Neural cell (in vitro differentiated cells): ENCODE data around the gene IFT43. TPM values are rescaled to one million over a fixed set of nuclear protein-coding genes. Genes with fewer than 3 reads are reported as not detected.

Experiments used
- H2AFZ ChIP-seq: fragments of 200-600, 300-800 bp; sonication (generic), shearing (Covaris generic); 2 replicates; pipeline ENCODE4 v1.6.0; 2014; ENCODE audit warnings: low read depth, mild to moderate bottlenecking, antibody characterized with exemption, low read length, moderate library complexity
- H3F3A ChIP-seq: fragments of 200-600 bp; shearing (Covaris generic); 2 replicates; pipeline ENCODE4 v1.6.1; 2016; ENCODE audit warnings: mild to moderate bottlenecking, moderate library complexity, mixed read lengths, antibody characterized with exemption, low read length; ENCODE audit not compliant: insufficient read depth, poor library complexity, severe bottlenecking
- H3K27ac ChIP-seq: fragments of 200-600, 300-800 bp; sonication (generic), shearing (Covaris generic); 2 replicates; pipeline ENCODE4 v1.5.1; 2014; ENCODE audit warnings: mild to moderate bottlenecking, low read length, moderate library complexity
- H3K27me3 ChIP-seq: fragments of 300-800, 200-600 bp; sonication (generic), shearing (Covaris generic); 2 replicates; pipeline ENCODE4 v1.6.0; 2014; ENCODE audit warnings: mild to moderate bottlenecking, low read depth, low read length, moderate library complexity; ENCODE audit not compliant: insufficient read depth
- H3K36me3 ChIP-seq: fragments of 300-800, 200-600 bp; sonication (generic), shearing (Covaris generic); 2 replicates; pipeline ENCODE4 v1.5.1; 2014; ENCODE audit warnings: mild to moderate bottlenecking, antibody characterized with exemption, low read length, moderate library complexity; ENCODE audit not compliant: insufficient read depth
- H3K4me2 ChIP-seq: fragments of 300-800, 200-600 bp; sonication (generic), shearing (Covaris generic); 2 replicates; pipeline ENCODE4 v1.6.0; 2014; ENCODE audit warnings: mild to moderate bottlenecking, low read length
- H3K4me3 ChIP-seq: fragments of 300-800, 200-600 bp; sonication (generic), shearing (Covaris generic); 2 replicates; pipeline ENCODE4 v1.5.1; 2014; ENCODE audit warnings: mild to moderate bottlenecking, low read length, moderate library complexity
- H3K79me2 ChIP-seq: fragments of 200-600 bp; shearing (Covaris generic); replicated peaks from 2 replicates; pipeline ENCODE4 v1.6.0; 2014; ENCODE audit warnings: mild to moderate bottlenecking, low read length, moderate library complexity; ENCODE audit not compliant: insufficient read depth
- H3K9ac ChIP-seq: fragments of 300-800, 200-600 bp; sonication (generic), shearing (Covaris generic); 2 replicates; pipeline ENCODE4 v1.6.1; 2016; ENCODE audit warnings: mild to moderate bottlenecking, low read length, mixed read lengths
- H3K9me2 ChIP-seq: fragments of 200-600 bp; shearing (Covaris generic); 2 replicates; pipeline ENCODE4 v1.6.1; 2016; ENCODE audit warnings: mild to moderate bottlenecking, low read length, mixed read lengths; ENCODE audit not compliant: insufficient read depth
- H3K9me3 ChIP-seq: fragments of 200-600, 300-800 bp; sonication (generic), shearing (Covaris generic); 2 replicates; pipeline ENCODE4 v1.6.1; 2016; ENCODE audit warnings: mild to moderate bottlenecking, mixed run types, low read length, moderate library complexity, mixed read lengths
- H4K20me1 ChIP-seq: fragments of 200-600 bp; shearing (Covaris generic); 2 replicates; pipeline ENCODE4 v1.6.1; 2016; ENCODE audit warnings: mild to moderate bottlenecking, mixed run types; ENCODE audit not compliant: insufficient read depth
- CTCF ChIP-seq: fragments of 450-650 bp; IDR thresholded peaks from 2 replicates; pipeline ENCODE4 v1.5.1; 2014; ENCODE audit warnings: antibody characterized with exemption, mild to moderate bottlenecking, moderate library complexity; ENCODE audit not compliant: poor library complexity, severe bottlenecking
- EP300 ChIP-seq: fragments of 450-650 bp; conservative IDR thresholded peaks from 2 replicates; pipeline ENCODE4 v1.6.1; 2014; ENCODE audit warnings: antibody characterized with exemption, mild to moderate bottlenecking, moderate library complexity; ENCODE audit not compliant: poor library complexity, severe bottlenecking
- EZH2 ChIP-seq: fragments of 200-600, 300-800 bp; shearing (Covaris generic), sonication (generic); IDR thresholded peaks from 2 replicates; pipeline ENCODE4 v1.6.1; 2014; ENCODE audit warnings: antibody characterized with exemption, low read length, borderline replicate concordance, mild to moderate bottlenecking; ENCODE audit not compliant: insufficient read depth, poor library complexity, severe bottlenecking
- MXI1 ChIP-seq: fragments of 450-650 bp; conservative IDR thresholded peaks from 2 replicates; pipeline ENCODE4 v1.6.1; 2014; ENCODE audit warnings: antibody characterized with exemption, mild to moderate bottlenecking; ENCODE audit not compliant: poor library complexity, severe bottlenecking
- POLR2AphosphoS5 ChIP-seq: IDR thresholded peaks from 2 replicates; pipeline ENCODE4 v1.6.1; 2012
- RAD21 ChIP-seq: fragments of 450-650 bp; conservative IDR thresholded peaks from 2 replicates; pipeline ENCODE4 v1.6.1; 2014; ENCODE audit warnings: antibody characterized with exemption, mild to moderate bottlenecking, moderate library complexity
- REST ChIP-seq: IDR thresholded peaks from 2 replicates; pipeline ENCODE4 v1.6.1; 2012; ENCODE audit warnings: borderline replicate concordance
- SMC3 ChIP-seq: fragments of 450-650 bp; conservative IDR thresholded peaks from 2 replicates; pipeline ENCODE4 v1.6.1; 2014; ENCODE audit warnings: antibody characterized with exemption, mild to moderate bottlenecking, moderate library complexity; ENCODE audit not compliant: poor library complexity
- TAF1 ChIP-seq: IDR thresholded peaks from 2 replicates; pipeline ENCODE4 v1.6.1; 2012; ENCODE audit warnings: low read depth
- polyA plus RNA-seq: library from polyadenylated mRNA; depleted of rRNA; stranded (reverse); fragments of >200 nt; gene quantifications from 2 replicates; pipeline ENCODE4 v1.2.3, GENCODE V29; 2014

Gene IFT43
- polyA plus RNA-seq, 1 donor from 2014 or later = 102 TPM

- Histone ChIP-seq H3K9ac (peak within 1 kb of the TSS; percentile 60), H3K36me3 (no peaks in the 10 kb centered on the region), H3K27ac (no peak within 1 kb of the TSS)
Measured at GRCh38 chr14:75981426-75982265, 3.9 kb upstream of the IFT43 start, which contains the start of gene TGFB3. TSS of gene TGFB3 (minus strand) at chr14:75981995. CDS start at chr14:75980893, 1,102 bp downstream.

GRCh38 chr14:75982266-75983018 is 3.1 kb upstream of the IFT43 start:
- H3F3A ChIP-seq = no peaks in the 10 kb centered on the region
- no peaks in the 10 kb centered on the region for H4K20me1 ChIP-seq
- H3K9me2 ChIP-seq = no peaks in the 10 kb centered on the region
- no peaks in the 10 kb centered on the region for H3K36me3 ChIP-seq
- TF ChIP-seq CTCF (peak; percentile 69), MXI1 (peak; percentile 42), RAD21 (peak; percentile 79), REST (no peak), SMC3 (peak; percentile 82), EP300 (no peak), POLR2AphosphoS5 (peak; percentile 8), EZH2 (no peak), TAF1 (no peak)
- no peak overlapping the region for H3K27ac ChIP-seq
- H3K79me2 ChIP-seq = peaks cover 11% of the 10 kb centered on the region
- H3K9ac ChIP-seq = peak overlapping the region; percentile 60
- peak overlapping the region; percentile 53 for H3K4me2 ChIP-seq
- peaks cover 5% of the 10 kb centered on the region for H3K27me3 ChIP-seq
- no peaks in the 10 kb centered on the region for H3K9me3 ChIP-seq
- peak overlapping the region; percentile 83 for H3K4me3 ChIP-seq
- peak overlapping the region; percentile 30 for H2AFZ ChIP-seq

More at GRCh38 chr14:75981426-75982265, 3.9 kb upstream of the IFT43 start, which contains the start of gene TGFB3:
- no peaks in the 10 kb centered on the region for H4K20me1 ChIP-seq
- H3F3A ChIP-seq = no peaks in the 10 kb centered on the region
- H3K9me3 ChIP-seq = no peaks in the 10 kb centered on the region
- peaks cover 5% of the 10 kb centered on the region for H3K27me3 ChIP-seq
- H3K4me3 ChIP-seq = peak within 1 kb of the TSS; percentile 83
- peak within 1 kb of the TSS; percentile 53 for H3K4me2 ChIP-seq
- H2AFZ ChIP-seq = peak within 1 kb of the TSS; percentile 30
- TF ChIP-seq RAD21 (no peak), EP300 (no peak), SMC3 (no peak), MXI1 (peak; percentile 67)
- H3K9me2 ChIP-seq = no peaks in the 10 kb centered on the region
- H3K79me2 ChIP-seq = peaks cover 9% of the 10 kb centered on the region
